CD4-positive, alpha-beta T cell treated with Interleukin-2 at 100 ng/mL for 4 hours (primary cell): ENCODE measurements around the gene ZMYND10.

Source experiments
- DNase-seq: peaks from one replicate; pipeline ENCODE4 v3.0.0-alpha.2; 2020; ENCODE audit warnings: low spot score

ZMYND10 gene

DNA sequence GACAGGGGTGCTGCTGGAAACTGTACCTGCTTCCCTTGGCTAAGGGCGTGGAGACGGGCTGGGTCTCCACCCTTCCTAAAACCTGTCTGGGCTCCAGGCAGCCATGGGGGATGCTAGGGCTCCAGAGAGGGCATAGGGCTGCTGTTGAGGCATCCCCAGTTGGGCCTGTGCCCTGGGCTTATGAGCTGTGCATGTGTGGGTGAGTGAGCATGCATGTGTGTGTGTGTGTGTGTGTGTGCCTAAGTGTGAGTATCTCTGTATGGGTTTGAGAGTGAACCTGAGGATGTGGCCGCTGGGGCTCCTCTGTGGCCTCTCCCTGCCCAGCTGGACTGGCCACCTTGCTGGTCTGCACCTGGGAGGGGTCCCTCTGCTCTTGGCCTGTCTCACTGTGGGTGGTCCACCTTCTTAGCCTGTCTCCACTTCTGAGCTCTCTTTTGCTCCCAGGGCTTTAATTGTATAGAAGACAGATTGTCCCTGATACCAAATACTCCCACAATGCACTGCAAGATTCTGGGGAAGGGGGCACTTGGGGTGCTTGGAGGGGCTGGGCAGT, 25.7 kb upstream of the ZMYND10 start:
- no peak for DNase-seq

- DNase-seq: no peak
These were observed 25.1 kb upstream of the ZMYND10 start for GRCh38 chr3:50370594-50370993.

GRCh38 chr3:50369012-50369670, 23.6 kb upstream of the ZMYND10 start:
- no peak for DNase-seq

GRCh38 chr3:50365842-50366220, 20.3 kb upstream of the ZMYND10 start:
- no peak for DNase-seq

DNA sequence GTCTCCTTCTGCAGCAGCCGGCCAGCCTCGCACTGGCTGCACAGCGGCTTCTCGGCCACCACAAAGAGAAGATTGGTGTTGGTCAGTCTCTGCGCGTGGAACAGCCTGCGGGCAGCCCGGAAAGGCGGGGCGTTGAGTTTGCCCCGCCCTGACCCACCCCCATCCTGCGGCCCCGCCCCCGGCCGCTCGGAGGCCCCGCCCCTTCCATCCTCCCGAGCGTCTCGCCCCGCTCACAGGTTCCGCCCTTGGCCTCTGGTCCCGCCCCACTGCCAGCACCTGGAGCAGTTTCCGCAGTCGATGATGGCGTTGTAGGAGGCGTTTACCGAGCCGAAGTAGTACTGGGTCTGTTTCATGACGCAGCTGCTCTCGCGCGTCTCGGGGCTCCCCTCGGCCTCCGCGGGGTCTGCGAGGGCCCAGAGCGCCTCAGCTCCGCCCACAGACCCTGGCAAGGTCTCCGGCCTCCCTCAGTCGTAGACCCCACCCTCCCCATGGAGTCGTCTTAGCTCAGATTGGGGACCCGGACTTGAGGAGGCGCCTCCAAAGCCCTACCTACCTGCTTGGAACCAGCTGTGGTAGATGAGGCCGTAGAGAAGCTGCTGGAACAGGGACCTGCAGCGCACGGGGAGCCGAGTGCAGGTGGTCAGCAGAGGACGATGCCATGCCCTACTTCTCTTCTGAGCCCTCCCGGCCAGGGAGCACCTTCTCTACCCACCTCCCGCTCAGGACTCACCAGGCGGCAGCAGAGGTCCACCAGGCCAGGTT, 19.7 kb upstream of the ZMYND10 start:
- DNase-seq: peak; percentile 95

DNA sequence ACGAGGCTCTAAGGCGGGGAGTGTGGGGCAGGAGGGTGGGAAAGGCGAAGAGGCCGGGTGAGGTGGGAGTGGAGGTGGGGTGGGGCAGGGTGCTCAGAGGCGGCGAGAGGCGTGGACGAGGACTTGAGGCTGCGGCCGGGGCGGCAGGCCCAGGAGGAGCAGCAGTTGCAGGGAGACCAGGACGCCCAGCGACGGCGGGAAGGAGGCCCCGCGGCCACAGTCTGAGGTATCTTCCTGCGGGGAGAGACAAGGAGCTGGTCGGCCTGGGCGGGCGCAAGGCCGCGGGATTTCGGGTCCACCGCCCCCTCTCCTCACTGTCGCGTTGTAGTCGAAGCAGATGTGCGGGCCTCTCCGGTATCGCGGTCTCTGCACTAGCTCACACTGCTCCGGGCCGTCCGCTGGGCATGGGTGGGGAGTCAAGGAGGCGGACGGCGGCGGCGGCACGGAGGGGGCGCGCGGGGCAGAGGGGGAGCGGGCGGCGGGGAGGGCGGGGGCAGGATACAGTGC, 19.1 kb upstream of the ZMYND10 start:
- DNase-seq: no peak

- no peak for DNase-seq
These were observed 14.2 kb upstream of the ZMYND10 start for GRCh38 chr3:50359760-50360110.

DNA sequence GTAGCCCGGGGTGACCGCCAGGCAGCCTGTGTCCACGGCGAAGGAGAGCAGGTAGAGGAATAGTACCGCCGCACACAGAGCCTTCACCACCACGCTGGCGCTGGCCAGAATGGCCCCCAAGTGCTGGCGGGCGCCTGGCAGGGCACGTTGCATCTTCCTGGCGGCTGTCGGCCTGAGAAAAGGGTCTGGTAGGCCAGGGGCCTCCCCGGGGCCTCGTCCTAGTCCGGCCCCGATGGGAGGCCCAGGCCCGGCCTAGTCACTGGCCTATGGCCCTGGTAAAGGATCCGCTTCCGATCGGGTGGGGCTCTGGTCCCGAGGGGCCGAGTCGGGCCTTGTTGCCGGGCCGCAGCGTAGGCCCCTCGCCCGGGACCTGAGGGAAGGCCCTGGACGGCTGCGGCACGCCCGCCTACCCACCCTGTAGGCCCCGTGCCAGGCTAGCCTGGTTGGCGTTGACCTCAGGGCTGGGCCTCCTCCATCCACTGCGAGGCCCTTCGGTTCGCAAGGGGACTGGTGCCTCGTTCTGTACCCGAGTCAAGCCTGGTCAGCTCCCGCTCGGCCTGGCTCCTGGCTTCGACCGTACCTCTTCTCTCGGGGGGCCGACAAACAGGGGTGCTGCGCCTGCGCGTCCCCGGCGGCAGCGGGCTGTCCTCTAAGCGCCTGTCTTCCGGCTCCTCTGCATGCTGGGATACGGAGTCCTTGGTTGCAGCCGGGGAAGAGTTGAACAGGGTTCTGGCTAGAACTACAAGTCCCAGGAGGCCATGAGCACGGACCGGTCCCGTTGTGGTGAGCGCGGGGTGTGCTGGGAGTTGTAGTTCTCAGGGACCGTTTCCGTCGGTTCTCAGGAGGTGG, 13.6 kb upstream of the ZMYND10 start, which contains the start of gene TMEM115:
Gene TMEM115, minus strand, starts transcription at position 611 of the 849 bp plus-strand sequence. Its CDS starts 458 bp downstream, at position 153.
- peak; percentile 98 for DNase-seq

- no peak for DNase-seq
These were observed 12.9 kb upstream of the ZMYND10 start for GRCh38 chr3:50358355-50358910.

DNA sequence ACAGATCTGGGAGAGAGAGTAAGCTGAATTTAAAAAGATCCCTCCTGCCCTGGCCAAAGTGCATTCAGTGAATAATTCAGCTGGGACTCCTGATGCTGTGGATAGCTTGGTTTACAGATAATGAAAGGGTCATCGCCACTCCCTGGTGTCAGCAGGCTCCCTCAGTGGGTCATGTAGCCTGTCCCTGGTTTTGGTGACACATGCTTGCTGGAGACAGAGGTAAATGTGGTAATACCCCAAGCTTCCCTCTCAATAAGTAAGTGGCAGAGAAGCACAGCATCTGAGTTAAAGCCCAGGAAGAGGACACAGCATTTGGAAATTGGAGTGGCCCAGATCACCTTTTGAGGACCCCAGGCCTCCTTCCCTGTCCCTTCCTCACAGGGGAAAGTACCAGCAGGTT, 11.9 kb upstream of the ZMYND10 start:
- no peak for DNase-seq

DNA sequence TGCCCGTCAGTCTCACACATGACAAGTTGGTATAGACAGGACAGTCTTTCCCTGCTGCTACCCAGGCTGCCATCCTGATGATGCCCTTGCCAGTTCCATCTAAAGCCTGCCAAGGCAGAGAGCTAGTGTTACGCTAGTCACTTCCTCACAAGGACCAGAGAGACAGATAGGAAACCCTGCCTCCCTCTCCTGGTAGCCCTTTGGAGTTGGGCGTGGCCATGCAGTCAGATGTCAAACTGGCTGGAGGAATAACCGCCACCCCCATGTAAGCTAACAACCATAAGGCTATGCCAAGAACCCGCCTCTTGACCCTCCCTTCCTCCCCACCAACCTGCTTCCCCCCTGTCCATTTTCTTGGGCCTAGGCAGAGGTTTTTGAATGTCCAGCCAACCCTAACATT, 11.0 kb upstream of the ZMYND10 start:
- DNase-seq: no peak

DNA sequence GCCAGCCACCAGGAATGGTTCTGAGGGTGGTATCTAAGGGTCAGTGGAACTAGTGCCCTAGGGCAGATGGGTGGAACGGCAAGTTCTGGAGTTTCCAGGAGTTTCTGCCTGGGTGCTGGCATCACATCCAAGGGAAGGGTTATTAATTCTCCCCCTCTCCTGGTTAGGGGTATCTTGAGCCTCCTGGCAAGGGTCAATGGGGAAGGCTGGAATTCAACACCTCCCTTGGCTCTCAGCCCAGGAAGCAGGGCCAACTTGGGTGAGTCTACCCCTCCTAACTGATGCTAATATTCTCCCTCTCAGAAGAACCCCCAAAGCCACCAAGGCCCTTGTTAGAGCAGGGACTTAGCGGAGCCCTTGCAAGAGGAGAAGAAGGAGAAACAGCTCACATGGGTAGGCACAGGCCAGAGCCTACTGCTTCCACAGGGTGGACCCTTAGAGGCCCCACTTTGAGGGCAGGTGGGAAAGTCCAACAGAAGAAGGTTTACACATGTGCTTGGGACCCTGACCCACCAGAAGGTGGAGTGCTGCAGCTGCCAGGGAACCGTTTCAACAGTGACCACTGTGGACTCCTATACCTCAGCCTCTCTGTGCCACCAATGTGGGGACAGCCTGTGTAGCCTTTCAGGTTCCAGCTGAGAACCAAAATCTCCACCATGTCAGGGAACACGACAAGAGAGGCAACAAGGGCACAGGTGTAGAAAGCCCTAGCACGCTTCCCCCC, 10.5 kb upstream of the ZMYND10 start:
- no peak for DNase-seq

DNA sequence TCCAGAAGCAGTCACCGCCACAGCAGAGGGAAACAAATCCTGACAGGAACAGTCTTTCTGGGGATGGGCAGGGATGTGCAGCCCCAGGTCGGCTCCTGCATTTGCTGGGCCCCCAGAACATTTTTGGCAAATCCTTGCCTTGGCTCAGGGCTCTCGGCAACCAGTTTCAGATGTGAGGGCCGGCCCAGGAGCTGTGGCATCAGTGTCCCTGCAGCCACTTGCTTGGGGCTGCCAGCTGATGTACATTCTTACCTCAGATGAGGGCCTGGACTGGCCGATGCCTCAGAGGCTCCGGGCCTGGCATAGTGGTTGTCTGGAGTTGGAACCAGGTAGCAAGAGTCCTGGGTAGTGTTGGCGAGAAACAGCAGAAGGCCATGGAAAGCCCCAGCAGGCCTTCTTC, 9.3 kb upstream of the ZMYND10 start:
- DNase-seq: no peak

DNA sequence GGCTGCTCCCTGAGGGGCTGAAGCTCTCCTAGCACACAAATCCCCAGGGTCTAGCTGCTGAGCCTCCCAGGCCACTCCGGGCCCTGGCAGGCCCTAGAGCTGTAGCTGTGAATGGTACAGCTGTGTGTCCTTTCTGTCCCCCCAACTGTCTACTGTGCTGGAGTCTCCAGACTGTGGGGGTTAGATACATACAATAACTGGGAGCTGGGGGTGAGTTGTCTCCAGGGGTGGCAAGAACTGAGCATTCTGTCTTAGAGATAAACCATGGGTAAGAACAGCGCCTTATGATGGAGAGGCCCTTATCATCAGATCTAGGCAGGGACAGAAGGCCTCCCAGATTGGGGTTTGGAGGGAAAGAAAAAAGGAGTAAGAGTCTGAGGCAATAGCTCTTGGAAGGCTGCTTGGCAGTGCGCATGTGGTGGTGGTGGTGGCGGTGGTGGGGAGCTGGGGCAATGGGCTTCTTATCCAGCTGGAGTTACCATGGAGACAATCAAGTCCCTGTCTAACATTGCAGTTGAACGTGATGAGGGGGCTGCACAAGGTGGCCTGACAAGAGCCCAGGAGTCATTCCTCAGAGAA, 8.7 kb upstream of the ZMYND10 start:
- no peak for DNase-seq

DNA sequence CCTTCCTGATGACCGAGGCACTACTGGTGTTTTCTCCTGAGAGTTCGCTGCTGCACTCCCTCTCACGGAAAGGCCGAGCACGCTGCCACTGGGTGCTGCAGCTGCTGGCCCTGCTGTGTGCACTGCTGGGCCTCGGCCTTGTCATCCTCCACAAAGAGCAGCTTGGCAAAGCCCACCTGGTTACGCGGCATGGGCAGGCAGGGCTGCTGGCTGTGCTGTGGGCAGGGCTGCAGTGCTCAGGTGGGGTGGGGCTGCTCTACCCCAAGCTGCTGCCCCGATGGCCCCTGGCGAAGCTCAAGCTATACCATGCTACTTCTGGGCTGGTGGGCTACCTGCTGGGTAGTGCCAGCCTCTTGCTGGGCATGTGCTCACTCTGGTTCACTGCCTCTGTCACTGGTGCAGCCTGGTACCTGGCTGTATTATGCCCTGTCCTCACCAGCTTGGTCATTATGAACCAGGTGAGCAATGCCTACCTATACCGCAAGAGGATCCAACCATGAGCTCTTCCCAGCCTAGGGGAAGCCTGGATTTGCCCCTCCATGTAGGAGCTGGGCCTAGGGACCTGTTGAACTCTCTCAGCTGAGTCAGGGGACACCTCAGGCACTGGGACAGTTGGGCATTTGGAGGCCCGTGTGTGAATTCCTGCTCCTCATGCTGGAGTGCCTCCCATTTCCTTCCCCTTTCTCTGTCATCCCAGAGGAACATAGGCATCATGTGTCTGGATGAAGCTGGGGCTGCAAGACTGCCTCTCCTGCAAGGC, 7.9 kb upstream of the ZMYND10 start:
- DNase-seq: no peak

DNA sequence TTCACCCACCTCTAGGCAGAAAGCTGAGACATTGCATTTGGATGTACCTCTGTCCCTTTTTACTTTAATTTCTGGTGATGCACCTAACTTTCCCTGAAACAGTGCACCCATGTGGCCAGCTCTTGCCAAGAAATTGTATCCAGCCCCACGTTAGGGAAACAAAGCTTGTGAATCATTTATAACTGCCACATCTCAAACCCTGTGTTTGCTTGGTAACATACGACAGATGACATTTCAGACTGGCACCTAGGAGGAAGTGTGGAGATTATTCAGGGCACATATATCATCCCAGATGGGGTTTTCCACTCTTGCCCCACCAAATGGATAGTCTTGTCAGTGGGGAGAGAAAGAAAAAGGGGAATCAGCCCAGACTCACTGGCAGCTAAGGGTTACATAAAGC, 7.2 kb upstream of the ZMYND10 start:
- no peak for DNase-seq

DNA sequence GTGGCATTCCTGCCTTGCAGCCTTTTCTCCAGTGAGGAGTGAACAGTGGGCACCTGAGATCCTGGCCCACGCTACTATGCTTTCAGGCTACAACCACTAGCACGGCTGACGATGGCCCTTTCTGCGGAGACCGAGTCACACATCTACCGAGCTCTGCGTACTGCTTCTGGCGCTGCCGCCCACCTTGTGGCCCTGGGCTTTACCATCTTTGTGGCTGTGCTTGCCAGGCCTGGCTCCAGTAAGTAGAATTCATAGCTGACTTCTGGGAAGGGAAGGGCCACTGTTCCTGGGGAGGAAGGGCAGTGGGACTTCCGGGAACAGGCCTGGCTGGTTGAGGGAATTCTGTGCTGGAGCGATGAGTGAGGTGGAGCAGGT, 5.8 kb upstream of the ZMYND10 start:
- no peak for DNase-seq

DNA sequence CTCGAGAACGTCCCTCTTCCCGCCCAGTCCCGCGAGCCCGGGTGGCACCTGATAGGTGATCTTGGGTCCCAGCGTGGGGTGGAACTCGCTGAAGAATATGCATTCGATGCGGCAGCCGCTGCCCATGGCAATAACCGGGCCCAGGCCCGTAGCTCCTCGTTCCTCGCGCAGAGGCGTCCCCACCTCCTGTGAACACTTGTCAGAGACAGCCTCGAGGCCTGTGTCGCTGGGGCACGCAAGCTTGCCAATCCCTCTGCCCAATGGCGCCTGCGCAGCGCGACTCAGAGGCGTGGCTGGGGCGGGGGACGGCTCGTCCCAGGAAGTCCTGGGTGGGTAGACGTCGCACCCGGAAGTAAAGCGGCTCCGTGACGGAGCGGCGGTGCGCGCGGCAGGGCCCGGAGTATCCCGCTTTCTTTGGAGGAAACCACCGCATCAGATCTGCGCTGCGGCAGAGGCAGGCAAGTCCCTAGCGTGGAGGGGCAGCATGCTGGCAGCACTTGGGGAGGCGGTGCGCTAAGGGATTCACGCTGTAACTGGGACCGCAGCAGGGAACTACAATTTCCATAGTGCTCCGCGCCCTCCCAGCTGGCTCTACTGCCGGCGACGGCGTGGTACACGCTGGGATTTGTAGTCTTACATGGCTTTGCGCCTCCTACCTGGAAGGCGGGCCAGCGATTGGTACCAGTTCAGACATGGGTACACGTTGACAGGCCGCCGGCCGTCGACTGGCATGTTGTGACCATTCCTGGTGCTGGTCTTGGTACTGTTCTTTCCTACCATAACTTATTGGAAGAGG, 5.2 kb upstream of the ZMYND10 start, which contains the start of the genes CYB561D2 and NPRL2:
Gene CYB561D2, plus strand, starts transcription at position 336 of the 796 bp plus-strand sequence. CDS start 572 bp downstream, outside the sequence.
Gene NPRL2, minus strand, starts transcription at position 249 of the 796 bp plus-strand sequence. Its CDS starts 123 bp downstream, at position 126.
- DNase-seq: peak; percentile 99

DNA sequence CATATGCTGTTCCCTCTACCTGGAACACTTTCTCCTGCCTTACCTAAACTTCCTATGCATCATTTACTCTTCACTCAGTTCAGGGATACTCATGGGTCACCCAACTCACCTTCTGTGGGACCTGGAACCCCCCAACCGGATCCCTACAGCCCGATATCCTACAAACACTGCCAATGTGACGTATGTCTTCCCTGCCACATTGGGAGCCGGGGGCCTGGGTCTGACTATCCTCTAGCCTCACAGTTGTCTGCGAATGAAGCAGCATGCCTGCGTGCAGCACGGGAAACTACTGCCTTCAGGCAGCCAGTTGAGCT, 4.6 kb upstream of the ZMYND10 start:
- DNase-seq: no peak
